ENCODE data around the gene AAMDC.

Gene AAMDC

GRCh38 chr11:77873345-77873744, 52.4 kb downstream of the AAMDC start:
- TF ChIP-seq ZNF311 (tag by site-specific recombination; IDR thresholded peaks at IDR 0.05; ENCODE audit: borderline replicate concordance) (no peak), ZNF266 (tag by site-specific recombination; IDR thresholded peaks at IDR 0.05; ENCODE audit: low read depth) (no peak), ZNF155 (tag by site-specific recombination; IDR thresholded peaks at IDR 0.05) (no peak), ZSCAN4 (tag by site-specific recombination; IDR thresholded peaks at IDR 0.05) (no peak), ZNF362 (tag by site-specific recombination; IDR thresholded peaks at IDR 0.05) (no peak), KLF10 (tag by site-specific recombination; IDR thresholded peaks at IDR 0.05) (no peak), ZNF549 (tag by site-specific recombination; IDR thresholded peaks at IDR 0.05) (no peak), SCRT1 (tag by site-specific recombination; IDR thresholded peaks at IDR 0.05; ENCODE audit: borderline replicate concordance) (no peak), ZNF48 (tag by site-specific recombination; IDR thresholded peaks at IDR 0.05) (no peak), ZNF138 (tag by site-specific recombination; IDR thresholded peaks at IDR 0.05; ENCODE audit: borderline replicate concordance) (no peak), ZNF792 (tag by site-specific recombination; IDR thresholded peaks at IDR 0.05) (no peak)
- H3K9me3 ChIP-seq (ENCODE audit: control insufficient read depth, insufficient read depth, low read depth, low read length) = no peaks in the 10 kb centered on the region
- H3K4me3 ChIP-seq (ENCODE audit: low read depth, low read length) = no peak overlapping the region
- H3K27ac ChIP-seq (ENCODE audit: extremely low read depth, low read depth, low read length) = no peak overlapping the region
- POLR2A ChIA-PET = no interaction called here
- CTCF ChIA-PET = interaction anchor here (1.1 kb wide), 1 partner anchor 123 kb away, joined by 3 read pairs; no protein-coding TSS in a partner anchor
- peaks cover 0 to 69% of the 10 kb centered on the region in 2 experiments; a peak in 1 of 3 replicates for H3K36me3 ChIP-seq (ENCODE audit: control insufficient read depth in 2 of 2, insufficient read depth in 1 of 2, low read length in 2 of 2)
- no peaks in the 10 kb centered on the region for H3K4me1 ChIP-seq (ENCODE audit: control insufficient read depth, insufficient read depth, low read length)

GRCh38 chr11:77874206-77874605, 53.3 kb downstream of the AAMDC start:
- POLR2A ChIA-PET = no interaction called here
- peaks cover 0 to 73% of the 10 kb centered on the region in 2 experiments; a peak in 1 of 3 replicates for H3K36me3 ChIP-seq (ENCODE audit: control insufficient read depth in 2 of 2, insufficient read depth in 1 of 2, low read length in 2 of 2)
- H3K4me1 ChIP-seq (ENCODE audit: control insufficient read depth, insufficient read depth, low read length) = no peaks in the 10 kb centered on the region
- no peak overlapping the region for H3K27ac ChIP-seq (ENCODE audit: extremely low read depth, low read depth, low read length)
- CTCF ChIA-PET = interaction anchor here (0.9 to 1.3 kb wide), 3 partner anchors 9 to 172 kb away, joined by 3 to 4 read pairs (median 3); no protein-coding TSS in a partner anchor
- TF ChIP-seq EGR2 (tag by site-specific recombination; IDR thresholded peaks at IDR 0.05; ENCODE audit: low read depth) = peak; percentile 49; the same call in 1 of the 2 replicates
- 0 out of 2 replicates have a peak, but pooled peaks have one; percentile 12 for TF ChIP-seq ZFHX2 (tag by site-specific recombination; conservative IDR thresholded peaks at IDR 0.05)
- TF ChIP-seq ZSCAN16 (tag by site-specific recombination; IDR thresholded peaks at IDR 0.05) = no peak
- no peak for TF ChIP-seq ZEB2 (tag by site-specific recombination; IDR thresholded peaks at IDR 0.05)
- TF ChIP-seq ZNF510 (tag by site-specific recombination; IDR thresholded peaks at IDR 0.05; ENCODE audit: insufficient replicate concordance) = no peak
- no peaks in the 10 kb centered on the region for H3K9me3 ChIP-seq (ENCODE audit: control insufficient read depth, insufficient read depth, low read depth, low read length)
- H3K4me3 ChIP-seq (ENCODE audit: low read depth, low read length) = no peak overlapping the region

- CTCF ChIA-PET = interaction anchor here (0.7 kb wide), 1 partner anchor 37 kb away, joined by 5 read pairs; no protein-coding TSS in a partner anchor
- no peaks in the 10 kb centered on the region for H3K9me3 ChIP-seq (ENCODE audit: control insufficient read depth, insufficient read depth, low read depth, low read length)
- POLR2A ChIA-PET = interaction anchor here (1.4 kb wide), 1 partner anchor 119 kb away, joined by 3 read pairs; no protein-coding TSS in a partner anchor
- TF ChIP-seq SETDB1 (IDR thresholded peaks at IDR 0.05; ENCODE audit: insufficient read length, low read length) (no peak), KLF7 (tag by site-specific recombination; IDR thresholded peaks at IDR 0.05; ENCODE audit: borderline replicate concordance) (no peak), ZNF221 (tag by site-specific recombination; IDR thresholded peaks at IDR 0.05; ENCODE audit: borderline replicate concordance) (no peak), ZNF692 (tag by site-specific recombination; IDR thresholded peaks at IDR 0.05) (no peak), ZNF10 (tag by site-specific recombination; IDR thresholded peaks at IDR 0.05) (no peak), ZBTB10 (tag by site-specific recombination; IDR thresholded peaks at IDR 0.05) (no peak), ZNF37A (tag by site-specific recombination; IDR thresholded peaks at IDR 0.05) (no peak), SCRT2 (tag by site-specific recombination; IDR thresholded peaks at IDR 0.05) (no peak), ZNF394 (tag by site-specific recombination; IDR thresholded peaks at IDR 0.05; ENCODE audit: borderline replicate concordance) (no peak)
- H3K27ac ChIP-seq (ENCODE audit: extremely low read depth, low read depth, low read length) = no peak overlapping the region
- no peaks in the 10 kb centered on the region for H3K4me1 ChIP-seq (ENCODE audit: control insufficient read depth, insufficient read depth, low read length)
- H3K36me3 ChIP-seq (ENCODE audit: control insufficient read depth in 2 of 2, insufficient read depth in 1 of 2, low read length in 2 of 2) = peaks cover 0 to 82% of the 10 kb centered on the region in 2 experiments; a peak in 1 of 3 replicates
- H3K4me3 ChIP-seq (ENCODE audit: low read depth, low read length) = no peak overlapping the region
These were observed 55.1 kb downstream of the AAMDC start for GRCh38 chr11:77876045-77876444.
